ENCODE results near the gene CASK.
"Not testable (repeated sequence)": the region's sequence is repeated elsewhere in the genome, so short reads cannot be mapped to it uniquely, and the experiment has no call there.

Gene CASK

DNA sequence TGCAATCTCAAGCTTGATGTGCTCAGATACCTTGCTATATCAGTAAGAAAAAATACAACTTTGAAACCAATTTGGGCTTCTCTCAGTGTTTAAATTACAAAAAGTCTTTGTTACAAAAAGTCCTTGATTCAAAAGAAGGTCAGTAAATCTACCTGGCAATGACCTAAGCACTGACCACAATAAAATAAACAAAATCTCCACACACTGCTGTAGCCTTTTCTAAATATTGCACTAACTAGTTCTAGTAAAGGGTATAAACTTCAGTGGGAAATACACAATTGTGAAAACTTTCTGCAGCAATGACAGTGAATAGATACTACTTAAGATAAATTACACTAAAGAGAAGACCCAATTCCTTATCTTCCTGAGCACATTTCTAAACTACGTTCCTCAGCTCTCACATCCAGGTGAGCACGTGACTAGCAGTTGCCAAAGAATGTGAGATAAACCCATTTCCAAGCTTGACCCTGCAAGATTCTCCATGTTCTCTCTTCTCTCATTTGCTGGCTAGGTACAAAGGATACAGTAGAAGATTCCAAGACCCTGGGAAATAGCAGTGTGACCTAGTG lies 316.0 kb downstream of the CASK start:
- no peak for DNase-seq

DNA sequence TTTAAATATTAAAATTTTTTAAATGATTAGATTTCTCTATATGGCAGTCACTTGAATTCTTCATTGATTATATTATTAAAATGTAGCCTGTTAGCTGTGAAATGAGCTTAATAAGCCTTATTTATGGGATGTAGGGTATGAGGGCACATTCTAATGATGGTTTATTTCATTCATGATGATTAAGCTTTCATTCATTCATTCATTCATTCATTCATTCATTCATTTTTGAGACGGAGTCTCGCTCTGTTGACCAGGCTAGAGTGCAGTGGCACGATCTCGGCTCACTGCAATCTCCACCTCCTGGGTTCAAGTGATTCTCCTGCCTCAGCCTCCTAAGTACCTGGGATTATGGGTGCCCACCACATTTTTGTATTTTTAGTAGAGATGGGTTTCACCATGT lies 317.3 kb downstream of the CASK start:
- DNase-seq, result not testable (repeated sequence)

DNA sequence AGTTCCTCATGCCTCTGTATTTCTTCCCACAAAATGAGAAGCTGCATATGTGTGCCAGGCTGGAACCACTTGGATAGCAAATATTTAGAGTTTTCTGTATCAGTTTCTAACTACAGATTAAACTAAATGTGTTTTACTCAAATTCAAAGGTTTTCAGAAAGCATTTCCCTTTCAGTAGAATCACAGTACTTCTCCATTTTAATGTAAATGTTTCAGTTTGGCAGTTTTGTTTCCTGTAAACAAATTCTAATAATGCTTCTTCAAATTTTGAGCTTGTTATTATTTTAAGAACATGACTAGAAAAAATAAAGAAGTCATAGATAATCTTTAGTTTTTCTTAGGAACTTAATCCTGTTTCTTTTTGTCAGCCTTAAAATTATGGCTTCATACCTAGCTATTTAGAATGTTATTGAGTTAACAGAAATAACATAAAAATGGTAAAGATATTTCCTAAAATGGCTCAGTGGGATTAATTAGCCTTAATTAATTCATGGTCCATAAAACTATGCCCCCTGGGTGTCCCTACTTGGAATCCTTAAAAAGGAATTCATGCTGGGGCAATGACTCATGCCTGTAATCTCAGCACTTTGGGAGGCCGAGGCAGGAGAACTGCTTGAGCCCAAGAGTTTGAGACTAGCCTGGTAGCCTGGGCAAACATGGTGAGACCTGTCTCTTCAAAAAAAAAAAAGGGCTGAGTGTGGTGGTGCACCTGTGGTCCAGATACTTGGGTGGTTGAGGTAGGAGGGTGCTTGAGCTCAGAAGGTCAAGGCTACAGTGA lies 318.4 kb downstream of the CASK start:
- DNase-seq, result peak; percentile 65

DNA sequence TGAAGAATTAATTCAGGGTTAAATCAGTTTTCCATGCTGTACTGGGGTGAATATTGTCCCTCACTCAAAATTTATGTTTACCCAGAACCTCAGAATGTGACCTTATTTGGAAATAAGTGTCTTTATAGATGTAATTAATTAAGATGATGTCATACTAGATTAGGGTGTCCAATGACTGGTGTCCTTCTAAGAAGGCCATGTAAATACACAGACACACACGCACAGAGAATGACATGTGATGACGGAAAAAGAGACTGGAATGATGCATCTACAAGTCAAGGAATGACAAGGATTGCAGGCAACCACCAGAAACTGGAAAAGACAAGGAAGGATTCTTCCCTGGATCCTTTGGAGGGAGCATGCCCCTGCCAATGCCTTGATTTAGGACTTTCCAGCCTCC lies 319.2 kb downstream of the CASK start:
- peak; percentile 9 for DNase-seq

DNA sequence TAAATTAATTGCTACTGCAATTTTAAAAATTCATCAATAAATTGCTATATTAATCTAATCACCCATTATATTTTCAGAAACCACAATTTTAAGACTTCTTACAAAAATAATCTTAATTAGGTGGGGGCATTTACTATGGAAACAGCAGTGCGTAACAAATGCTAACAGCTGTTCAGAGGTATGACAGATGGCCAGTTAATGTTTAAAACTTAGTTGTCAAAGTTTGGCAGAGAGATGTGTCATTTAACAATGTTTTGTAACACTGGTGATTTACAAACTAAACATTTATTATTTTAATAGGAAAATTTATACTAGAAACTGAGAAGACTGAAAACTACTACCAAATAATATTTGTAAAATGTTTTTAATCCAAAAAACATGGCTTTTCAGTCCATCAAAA lies 319.8 kb downstream of the CASK start:
- DNase-seq, result peak; percentile 6

DNA sequence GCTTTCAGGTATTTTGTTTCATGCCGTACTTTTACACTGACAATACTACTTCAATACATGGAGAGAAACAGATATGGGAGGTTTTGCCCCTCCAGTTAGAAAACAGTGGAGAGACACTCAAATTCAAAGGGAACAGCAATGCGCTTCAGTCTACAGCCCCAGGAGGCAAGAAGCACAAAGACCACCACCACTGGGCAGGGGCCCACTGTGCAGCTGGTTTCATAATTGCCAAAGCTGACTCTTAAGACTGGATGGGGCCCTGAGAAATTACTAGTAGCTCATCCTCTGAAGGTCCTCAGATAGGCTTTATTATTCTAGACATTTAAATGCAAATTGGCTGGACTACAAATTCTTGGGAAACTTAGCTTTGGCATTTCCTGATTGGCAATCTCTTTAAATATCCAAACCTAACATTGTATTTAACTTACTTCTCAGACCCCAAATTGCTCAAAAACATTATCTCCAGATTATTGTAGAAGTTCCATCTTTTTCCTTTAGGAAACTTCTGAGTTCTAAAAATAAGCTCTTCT lies 320.5 kb downstream of the CASK start:
- DNase-seq, result no peak

DNA sequence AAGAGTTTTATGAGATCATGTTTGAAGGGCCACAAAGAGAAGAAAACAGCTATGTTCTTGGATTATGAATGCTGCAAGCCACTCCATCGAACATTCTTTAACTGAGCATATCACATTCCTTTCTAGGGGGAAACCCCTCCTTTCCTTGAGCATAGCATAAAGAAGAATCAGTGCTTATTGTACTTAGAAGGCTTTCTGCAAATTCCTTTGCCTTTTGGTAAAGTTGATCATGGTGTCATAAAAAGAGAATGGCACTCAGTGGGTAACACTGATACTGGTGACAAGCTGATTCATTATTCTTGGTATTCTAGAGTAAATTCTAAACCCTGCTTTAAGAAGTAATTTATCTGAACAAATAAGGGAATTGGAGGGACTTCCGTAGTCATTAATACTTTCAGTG lies 323.1 kb downstream of the CASK start:
- no peak for DNase-seq

DNA sequence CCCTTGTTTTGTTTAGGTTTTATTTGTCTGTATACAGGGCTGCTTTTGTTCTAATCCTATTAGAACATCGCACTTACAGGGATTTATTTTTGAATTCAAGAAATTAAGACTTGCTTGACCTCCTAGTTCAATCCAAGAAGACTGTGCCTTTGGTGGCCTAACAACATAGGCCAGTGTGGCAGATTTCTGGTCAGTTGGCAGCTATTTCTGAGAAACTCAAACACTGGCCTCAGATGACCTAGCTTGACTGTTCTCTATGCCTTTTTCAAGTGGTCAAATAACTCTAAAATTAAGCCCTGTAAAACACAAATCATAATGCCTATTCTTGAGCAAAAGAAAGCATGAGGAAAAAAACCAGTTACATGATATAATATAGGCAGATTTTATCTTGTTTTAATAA lies 323.8 kb downstream of the CASK start:
- no peak for DNase-seq

DNA sequence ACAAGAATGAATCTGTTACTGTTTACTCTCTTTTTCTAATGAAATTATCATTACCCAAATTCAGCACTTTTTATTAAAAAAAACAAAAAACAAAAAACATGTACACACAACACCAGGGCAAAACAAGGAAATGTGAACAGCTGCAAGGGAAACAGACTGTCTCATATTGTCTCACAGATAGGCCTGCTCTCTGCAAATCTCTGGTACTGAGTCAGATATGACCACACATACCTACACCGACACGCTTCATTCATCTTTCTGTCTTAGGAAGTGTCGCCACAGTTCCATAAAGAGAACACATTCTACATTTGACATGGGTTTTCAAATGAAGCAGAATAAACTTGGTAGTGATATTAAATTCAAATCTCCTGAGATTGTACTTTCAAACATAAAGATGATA lies 326.8 kb downstream of the CASK start:
- no peak for DNase-seq

DNA sequence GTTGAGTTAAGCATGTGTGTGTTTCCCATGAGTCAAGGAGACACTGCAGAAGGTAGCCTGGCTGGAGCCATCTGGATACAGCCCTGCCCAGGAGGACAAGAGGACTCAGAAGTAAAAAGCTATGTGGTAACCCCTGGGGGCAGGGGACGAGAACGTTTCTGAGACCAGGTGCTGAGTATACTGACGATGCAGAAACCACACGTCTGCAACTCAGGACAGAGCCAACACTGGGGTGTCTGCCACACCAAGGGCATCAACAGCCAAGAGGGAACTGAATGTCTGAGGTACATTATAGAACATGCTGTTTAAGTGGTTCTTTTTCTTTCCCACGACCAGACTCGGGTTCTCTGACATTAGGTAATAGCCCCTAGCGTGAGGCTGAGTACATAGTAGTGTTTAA lies 328.7 kb downstream of the CASK start:
- DNase-seq, result no peak

DNA sequence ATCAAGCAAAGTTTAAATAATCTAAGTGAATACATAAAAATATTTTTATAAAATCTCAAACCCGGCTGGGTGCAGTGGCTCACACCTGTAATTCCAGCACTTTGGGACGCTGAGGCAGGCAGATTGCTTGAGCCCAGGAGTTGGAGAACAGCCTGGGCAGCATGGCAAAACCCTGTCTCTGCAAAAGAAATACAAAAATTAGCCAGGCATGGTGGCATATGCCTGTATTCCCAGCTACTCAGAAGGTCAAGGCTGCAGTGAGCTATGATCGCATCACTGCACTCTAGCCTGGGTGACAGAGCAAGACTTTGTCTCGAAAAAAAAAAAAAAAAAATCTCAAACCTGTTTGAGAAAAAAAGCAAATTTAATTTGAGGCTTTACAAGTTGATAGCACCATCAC lies 331.4 kb downstream of the CASK start:
- no peak for DNase-seq

DNA sequence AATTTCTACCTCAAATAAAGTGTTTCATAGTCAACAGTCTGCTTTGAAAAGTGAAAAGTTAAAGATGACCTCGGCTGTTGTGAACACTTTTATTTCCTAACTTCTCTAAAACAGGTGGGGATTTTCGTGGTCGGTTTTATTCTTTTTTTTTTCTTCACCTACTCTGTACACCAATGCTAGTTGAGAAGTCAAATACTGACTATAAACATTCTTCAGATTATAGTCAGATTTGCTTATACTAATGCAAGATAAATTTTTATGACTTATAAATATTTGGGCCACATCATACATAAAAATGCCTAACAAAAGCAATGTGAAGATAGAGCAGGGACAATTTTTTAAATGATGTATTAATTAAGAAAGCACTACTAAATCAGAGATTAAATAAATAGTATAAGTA lies 332.7 kb downstream of the CASK start:
- no peak for DNase-seq

DNA sequence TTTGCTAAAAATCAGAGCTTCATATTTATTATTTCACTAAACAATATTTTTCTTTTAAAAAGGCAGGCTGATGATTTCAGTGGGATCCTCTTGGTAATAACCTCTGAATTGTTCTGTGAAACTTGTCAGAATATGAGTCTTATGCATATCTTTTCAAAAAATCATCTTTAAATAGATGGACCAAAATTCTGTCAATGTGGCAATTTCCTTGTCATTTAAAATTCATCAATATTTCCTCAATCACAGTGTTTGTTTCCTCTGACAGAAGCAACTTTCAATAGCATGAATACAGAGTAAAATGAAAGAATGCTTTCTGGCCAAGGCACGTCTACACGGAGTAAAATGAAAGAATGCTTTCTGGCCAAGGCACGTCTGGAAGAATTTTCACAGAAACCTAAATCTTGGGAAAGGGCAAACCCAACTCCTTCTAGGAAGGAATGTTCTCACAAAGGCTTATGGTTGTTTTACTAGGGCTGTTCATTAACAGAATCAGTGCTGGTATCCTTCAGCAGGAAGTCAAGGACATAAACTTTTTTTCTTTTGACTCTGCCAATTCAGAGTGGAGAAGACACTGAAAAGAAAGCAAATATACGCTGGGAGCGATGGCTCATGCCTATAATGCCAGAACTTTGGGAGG lies 333.6 kb downstream of the CASK start:
- no peak for DNase-seq

DNA sequence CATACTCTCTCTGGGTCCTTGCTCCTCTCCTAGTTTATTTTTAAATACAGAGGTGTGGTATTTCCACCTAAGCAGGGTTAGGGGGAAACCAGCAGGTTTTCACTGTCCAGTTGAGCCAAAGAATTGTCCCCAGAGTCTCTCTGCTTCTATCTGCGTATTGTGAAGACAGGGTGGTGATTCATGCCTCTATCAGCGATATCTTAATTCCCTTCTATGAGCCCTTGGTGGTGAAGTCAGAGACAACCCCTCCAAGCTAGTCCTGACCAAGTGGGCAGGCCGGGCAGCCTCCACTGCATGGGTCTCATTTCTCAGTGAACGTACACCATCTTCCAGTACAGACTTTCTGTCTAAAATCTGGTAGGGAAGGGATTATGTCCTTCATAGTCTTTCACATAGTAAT lies 335.1 kb downstream of the CASK start:
- no peak for DNase-seq

DNA sequence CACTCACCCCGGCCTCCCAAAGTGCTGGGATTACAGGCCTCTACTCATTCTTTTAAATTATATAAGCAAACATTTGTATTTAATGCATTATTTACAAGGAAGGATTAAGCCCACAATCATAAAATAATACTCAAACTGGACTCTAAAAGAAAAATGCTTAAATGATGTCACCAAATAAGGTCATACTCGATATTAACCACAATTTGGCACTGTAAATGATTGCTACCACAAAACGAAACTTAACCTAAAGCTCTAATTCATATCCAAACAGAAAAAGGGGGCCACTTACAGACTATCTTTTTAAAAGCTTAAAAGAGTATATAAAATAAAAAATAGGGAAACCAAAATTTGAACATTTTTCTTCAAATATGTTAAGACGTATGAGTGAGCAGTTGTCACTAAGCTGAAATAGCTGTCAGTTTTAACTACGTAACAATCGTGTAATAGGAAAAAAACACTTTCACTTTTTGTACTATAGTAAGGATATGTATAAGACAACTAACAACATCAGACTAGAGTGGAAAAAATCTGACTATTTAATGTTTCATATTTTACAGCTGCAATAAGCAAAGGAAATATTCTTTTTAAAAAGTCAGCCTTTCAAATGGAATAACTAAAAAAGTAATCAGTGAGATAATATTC lies 342.8 kb downstream of the CASK start:
- no peak for DNase-seq

DNA sequence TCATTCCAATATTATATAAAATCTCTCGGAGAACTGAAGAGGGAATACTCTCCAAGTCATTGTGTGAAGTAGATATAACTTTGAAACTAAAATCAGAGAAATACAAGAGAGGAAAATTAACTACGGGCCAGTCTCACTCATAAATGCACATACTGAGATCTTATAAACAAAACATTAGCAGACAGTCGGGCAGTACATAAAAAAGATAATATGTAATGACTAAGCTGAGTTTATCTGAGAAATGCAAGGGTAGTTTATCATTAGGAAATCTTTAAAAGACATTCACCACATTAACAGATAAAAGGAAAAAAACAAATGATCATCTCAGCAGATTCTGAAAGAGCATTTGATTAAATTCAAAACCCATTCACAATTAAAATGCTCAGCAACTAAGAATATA lies 359.5 kb downstream of the CASK start:
- no peak for DNase-seq

DNA sequence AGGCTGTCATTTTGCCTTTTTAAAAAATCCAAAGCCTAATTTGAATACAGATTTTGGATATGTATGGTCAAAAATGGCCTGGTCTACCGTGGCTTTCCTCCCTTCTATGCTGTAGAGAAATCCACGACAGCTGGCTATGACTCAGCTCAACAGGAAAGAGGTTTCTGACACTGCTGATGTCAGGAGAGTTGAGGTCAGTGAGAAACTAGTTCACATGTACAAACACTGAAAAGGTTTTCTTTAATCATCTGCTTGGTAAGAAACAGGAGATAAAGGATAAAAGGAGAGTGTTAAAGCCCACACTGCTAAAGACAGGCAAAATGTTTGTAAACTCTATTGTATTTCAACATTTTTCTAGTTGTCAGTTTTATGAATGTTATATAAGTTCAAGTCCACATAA lies 362.3 kb downstream of the CASK start:
- DNase-seq, result peak; percentile 8

DNA sequence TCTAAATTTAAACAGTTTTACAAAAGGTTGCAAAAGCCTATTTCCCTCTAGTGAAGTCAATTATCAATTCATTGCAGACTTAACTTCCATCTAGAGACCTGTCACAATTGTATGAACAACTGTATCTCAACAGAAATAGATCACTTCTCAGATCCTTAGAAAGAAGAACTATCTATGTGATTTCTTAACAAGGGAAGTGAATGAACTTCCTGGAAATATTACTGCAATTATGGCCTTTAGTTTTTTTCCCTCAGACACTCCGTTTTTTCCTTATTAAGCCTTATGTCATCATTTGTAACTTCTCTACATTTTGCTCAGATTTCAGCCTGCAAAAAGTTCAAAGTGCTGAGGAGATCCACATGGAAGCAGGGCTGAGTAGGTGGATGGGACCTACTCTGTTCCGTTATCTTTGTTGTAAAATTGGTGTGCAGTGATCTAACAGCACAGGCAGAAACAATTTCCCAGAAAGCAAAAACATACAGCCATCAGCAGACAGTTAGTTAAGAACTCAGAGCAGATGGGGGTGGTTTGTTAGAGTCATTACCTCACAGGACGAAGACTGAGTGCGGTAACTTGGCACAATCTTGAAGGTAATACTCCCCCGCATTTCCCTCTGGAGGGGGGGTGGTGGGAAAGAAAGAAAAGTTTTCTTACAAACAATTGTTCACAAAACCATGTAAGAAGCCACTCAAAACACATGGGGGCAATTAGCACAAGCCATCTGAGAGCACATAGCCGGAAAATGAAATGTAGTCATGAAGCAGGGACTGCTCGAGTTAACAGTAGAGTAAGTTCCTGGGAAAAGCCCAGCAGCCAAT lies 363.9 kb downstream of the CASK start:
- DNase-seq, result no peak

DNA sequence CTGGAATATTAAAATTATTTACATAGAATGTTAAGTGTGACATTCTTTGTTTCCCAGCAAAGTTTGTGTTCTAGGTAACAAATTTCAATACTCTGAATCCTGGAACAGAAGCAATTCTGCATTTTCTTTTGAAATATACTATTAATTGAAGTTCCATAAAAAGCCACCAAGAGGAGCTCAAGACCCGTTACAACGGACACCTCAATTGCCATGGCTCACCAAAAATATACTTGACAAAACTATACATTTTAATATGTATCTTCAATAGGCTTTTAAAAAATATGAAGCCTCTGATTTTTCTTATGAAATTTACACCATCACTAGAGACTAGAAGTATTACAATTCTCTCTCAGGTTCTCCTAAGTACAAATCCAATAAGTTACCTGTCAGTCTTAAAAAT lies 364.8 kb downstream of the CASK start:
- DNase-seq, result peak; percentile 20

DNA sequence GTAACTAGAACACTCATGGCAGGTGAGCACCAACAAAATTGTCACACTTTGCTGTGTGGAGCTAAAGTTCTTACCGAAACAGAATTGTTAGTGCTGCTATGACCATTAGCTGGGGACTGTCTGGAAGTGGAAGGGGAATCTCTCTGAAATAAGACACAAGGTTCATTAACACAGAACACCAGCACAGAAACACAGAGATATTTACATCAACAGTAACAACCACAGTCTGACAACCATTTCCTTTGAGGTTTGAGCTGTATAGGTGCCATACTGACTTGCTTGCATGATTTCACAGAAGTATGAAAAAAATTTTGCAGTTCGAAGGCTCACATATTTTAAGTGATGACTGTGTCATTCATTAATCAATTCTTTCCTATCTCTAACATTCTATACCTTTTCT lies 366.4 kb downstream of the CASK start:
- no peak for DNase-seq

DNA sequence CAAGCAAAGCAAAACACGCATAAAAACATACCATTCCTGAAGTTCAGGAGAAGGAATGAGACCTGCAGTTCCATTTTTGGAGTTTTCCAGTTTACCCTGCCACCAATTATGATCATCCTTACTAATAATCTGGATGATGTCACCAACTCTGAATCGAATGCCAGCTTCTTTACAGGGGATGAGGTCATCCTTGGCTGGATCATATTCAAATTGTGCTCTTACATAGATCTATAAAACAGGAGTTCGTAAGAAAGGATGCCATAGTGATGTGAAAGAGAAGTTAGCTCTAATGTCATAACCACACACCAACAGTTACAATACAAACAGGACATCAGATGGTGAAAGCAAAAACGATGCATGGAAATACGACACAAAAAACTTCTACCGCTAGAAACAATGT lies 369.7 kb downstream of the CASK start:
- no peak for DNase-seq

DNA sequence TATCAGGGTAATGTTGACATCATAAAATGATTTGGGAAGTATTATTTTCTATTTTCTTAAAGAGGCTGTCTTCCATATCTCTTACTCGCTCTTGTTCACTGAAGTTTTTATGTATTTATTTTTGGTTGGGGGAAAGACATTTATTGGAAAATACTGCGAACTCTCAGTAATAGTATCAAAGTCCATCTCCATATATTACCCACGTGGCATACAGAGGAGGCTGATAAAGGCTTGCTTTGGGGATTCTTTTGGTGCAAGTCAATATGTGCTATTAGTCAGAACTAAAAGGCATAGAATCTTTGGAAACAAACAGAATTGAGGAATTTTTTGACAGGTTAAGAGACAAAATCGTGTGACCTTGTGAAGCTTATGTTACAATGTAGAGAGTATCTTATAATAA lies 374.9 kb downstream of the CASK start:
- no peak for DNase-seq

DNA sequence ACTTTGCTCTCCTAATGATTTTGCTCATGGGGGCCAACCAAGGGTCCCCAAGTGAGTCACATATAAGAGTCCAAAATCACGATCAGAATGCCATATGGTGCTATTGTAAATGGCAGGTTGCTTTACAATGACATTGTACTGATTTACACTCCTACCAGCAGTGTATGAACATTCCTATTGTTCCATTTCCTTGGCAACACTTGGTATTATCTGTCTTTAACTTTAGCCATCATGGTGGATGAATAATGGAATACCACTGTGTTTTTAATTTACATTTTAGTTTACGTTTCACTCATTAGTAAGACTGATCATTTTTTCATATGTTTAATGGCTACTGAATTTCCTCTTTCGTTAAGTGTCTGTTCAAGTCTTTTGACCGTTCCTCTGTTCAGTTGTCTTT lies 379.7 kb downstream of the CASK start:
- no peak for DNase-seq
